ENCODE results near the gene GRID1.

DNA sequence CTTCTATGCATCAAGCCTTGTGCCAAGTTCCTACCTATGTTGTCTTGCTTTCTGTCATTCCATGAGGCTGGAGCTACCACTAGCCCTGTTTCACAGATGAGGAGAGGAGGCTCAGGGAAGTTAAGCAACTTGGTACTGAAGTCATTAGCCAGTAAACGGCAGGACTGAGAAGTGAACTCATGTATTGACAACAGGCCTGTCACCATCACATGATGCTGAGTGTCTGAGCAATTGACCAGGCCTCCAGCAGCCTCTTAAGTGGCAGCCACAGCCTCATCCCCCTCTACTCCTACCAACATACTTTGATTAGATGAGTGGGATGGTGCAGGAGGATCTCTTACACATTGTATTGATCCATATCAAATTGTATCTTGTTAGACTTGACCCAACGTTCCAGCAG is 317.6 kb downstream of the GRID1 start:
- TF ChIP-seq POLR2A (IDR thresholded peaks at IDR 0.05; ENCODE audit: low read depth, low read length) (no peak), POLR2AphosphoS5 (IDR thresholded peaks at IDR 0.05; ENCODE audit: low read depth, low read length) (no peak), POU2F2 (IDR thresholded peaks at IDR 0.05; ENCODE audit: low read depth, low read length) (no peak), SPI1 (IDR thresholded peaks at IDR 0.05; ENCODE audit: low read depth, low read length) (no peak), TAF1 (IDR thresholded peaks at IDR 0.05; ENCODE audit: low read depth, low read length) (no peak)

Measured in GM12891 (cell line).